IPS-NIHi11 (cell line): ENCODE data around the gene ZBTB7C.
A peak's percentile ranks its signal among the peaks of the same experiment; 100 is the strongest.

Experiments used
- DNase-seq: peaks from one replicate; pipeline ENCODE4 v3.0.0; 2012; ENCODE audit warnings: mixed read lengths, low spot score

ZBTB7C gene

DNA sequence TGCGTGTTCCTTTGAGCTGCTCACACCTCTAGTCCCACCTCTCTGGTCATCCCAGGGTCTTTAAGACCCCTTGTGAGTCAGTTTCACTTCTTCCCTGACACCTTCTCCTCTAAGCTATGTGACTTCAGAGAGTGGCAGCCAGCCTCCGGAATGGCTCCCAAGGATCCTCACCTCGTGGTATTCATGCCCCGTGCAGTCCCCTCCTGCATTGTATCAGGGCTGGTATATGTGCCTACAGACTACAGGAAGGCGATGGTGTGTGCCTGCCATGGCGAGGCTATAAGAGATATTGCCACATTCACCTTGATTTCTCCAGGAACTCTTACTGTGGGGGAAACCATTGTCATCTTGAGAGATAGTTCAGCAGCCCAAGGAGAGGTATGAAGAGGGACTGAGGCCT is 350.7 kb downstream of the ZBTB7C start:
- no peak for DNase-seq

DNA sequence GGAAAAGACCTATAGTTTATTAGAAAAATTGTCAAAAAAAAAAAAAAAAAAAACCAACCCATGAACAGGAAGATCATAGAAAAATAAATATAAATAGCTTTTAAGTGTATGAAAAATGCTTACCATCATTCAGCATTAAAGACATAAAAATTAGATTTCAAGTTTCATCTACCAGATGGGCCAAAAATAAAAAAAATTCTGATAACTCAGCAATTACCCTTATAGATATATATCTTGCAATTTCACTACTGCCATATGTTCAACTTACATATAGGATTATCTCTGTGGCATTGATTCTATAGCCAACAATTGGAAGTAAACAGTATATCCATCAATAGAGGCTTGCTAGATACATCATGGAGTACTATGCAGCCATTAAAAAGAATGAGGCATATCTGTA is 352.2 kb downstream of the ZBTB7C start:
- no peak for DNase-seq

DNA sequence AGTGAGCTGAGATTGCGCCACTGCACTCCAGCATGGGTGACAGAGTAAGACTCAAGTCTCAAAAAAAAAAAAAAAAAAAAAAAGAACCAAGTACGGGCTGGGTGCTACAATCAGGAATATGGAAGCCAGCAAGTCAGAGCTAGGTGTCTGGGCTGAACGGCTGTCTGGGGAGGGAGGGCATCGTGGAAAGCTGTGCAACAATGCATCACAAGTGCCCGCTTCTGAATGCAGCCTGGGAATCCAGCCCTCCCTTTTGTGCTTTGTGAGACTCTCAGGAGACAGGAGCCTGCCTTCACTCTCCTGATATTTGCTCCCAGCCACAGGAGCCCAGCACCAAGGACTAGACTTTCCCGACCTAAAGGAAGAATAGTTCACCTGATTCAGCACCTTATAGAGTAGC is 353.8 kb downstream of the ZBTB7C start:
- no peak for DNase-seq

DNA sequence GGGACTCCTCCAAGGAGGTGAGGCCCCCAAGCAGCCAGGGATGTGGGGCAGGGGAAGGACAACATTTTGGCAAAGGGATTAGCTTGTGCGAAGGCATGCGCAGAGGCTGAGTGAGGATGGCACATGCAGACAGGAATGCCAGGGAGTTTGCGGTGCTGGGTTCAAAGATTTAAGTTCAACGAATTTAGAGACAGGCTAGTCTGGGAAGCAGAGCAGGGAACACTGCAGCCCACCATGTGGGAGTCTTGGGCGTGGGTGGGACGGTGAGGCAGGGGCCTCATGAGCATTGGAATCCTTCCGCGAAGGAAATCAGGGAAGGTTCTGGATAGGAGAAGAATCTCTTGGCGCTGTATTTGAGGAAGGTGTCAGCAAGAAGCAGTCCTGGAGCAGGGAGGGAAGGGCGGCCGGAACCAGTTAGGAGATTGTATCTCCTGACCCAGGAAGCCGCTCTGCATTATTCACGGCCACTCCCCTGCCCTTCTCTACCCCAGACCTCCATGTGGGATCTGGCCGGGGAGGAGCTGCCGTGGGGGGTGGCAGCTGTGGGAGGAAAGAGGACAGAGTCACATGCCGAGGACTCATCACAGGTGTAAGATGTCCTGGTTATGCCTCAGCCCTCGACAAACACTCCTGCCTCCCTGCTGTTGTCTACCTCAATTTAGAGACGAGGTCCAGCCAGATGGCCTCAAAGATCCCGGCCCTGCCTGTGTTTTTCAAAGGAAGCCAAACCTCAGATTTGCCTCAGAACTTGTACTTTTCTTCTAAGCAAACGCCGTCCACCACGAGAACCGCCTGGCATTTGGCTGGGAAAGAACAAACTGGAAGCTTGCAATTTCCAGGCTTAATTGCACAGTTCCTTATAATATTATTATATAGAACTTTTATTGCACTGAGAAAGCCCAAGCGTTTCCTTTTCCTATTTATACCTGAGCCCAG is 355.0 kb downstream of the ZBTB7C start:
- DNase-seq, result no peak

GRCh38 chr18:48052842-48053241 is 356.3 kb downstream of the ZBTB7C start:
- DNase-seq, result no peak

- no peak for DNase-seq
Observed at GRCh38 chr18:48051945-48052840, 357.0 kb downstream of the ZBTB7C start.

- no peak for DNase-seq
Observed at GRCh38 chr18:48050176-48050575, 359.0 kb downstream of the ZBTB7C start.

DNA sequence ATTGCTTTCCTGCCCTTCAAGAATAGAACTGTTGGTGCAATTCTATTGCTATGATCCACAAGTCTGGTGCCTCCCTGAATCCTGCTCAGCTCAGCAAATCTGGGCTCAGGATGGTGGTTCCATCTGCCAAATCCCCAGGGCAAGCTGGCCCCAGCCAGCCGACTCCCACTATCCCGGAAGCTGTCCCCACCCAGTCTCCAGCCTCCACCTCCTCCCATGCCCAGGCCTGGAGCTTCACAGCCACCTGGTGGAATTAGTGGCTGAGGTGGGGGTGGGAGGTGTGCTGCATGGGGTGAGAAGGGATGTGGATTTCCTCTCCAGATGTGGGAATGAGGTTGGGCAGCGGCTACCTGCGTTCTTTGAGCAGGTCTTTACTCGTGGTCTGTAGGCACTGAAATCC is 359.4 kb downstream of the ZBTB7C start:
- DNase-seq, result no peak

DNA sequence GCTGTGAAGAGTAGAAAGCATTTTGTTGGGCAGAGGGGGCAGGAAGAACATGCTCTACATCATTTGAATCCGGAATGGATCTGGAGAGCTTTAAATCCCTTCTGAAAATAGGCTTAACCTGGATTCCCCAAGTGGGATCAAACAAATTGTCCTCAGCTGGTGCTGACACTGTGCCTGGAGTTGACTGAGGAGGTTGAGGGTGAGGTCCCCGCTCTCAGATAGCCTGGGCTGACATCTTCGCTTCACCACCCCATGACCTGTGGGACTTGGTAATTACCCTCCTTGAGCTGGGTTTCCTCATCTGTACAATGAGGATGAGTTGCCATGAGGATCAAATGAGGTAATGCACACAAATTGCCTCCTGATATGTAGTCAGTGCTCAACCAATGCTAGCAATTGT is 360.9 kb downstream of the ZBTB7C start:
- DNase-seq, result no peak

DNA sequence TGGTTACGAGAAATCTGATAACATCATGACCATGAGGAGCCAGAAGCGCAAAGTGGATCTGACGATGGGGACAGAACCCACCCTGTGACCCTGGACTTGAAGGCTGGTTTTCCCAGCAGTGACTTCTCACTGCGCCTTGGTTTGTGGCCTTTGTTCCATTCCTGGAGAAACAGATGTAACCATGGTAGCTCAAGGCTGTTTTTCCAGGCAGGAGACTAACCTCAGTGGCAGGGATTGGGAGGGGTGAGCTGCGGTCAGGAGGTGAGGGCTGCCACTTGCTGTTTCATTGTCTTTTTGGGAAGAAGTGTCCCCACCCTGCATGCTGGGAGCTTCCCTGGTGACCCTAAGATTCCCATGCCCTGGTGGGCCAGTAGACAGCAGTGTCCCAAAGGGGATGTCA is 362.3 kb downstream of the ZBTB7C start:
- DNase-seq, result no peak

- no peak for DNase-seq
Observed at GRCh38 chr18:48045744-48046143, 363.4 kb downstream of the ZBTB7C start.

- DNase-seq, result no peak
Observed at GRCh38 chr18:48044944-48045343, 364.2 kb downstream of the ZBTB7C start.

DNA sequence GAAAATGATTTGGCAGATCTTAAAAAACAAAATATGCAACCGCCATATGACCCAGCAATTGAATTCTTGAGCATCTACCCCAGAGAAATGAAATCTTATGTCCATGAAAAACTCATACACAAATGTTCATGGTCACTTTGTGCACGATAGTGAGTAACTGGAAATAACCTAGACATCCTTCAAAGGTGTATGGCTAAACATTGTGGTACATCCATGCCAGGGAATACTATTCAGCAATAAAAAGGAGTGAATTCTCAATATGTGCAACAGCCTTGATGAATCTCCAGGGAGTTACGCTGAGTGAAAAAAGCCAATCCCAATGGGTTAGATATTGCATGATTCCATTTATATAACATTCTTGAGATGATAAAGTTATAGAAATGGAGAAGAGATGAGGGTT is 366.0 kb downstream of the ZBTB7C start:
- DNase-seq, result no peak

DNA sequence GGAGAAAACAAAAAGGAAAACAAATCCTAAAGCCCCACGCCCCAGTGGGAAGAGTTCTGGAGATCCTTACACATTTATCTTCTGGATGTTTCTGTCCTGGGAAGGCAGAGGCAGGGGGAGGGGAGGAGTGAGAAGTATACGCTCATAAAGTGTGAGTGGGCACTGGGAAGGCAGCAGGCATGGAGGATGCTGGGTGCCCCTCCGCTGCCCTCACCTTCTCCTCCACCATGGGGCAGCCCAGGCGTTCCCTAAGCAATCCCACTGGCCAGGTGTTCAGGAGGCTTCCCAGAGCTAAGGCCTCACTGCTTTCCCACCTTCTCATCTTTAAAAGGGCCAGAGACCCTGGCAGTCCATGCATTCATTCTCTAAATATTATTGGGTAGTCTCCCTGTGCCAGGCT is 366.8 kb downstream of the ZBTB7C start:
- DNase-seq, result no peak

GRCh38 chr18:48040457-48041110 is 368.6 kb downstream of the ZBTB7C start:
- no peak for DNase-seq

- no peak for DNase-seq
Observed at GRCh38 chr18:48039769-48040215, 369.4 kb downstream of the ZBTB7C start.

DNA sequence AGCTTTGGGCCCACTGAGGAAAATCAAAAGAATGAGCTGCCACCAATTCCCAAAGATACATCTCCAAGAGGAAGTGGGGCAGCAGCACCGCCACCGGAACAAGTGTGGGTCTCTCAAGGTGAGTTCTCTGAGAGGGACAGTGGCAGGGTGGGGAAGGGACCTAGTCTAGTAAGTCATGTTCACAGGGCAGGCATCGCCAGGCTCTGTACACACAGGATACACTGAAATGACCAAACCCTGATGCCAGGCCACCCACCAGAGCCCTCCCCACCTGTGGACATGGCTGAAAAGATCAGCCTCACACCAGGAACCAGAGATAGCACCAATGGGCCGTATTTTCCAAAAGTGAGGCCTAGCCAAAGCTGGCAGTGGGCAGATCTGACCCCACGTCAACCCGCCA is 370.5 kb downstream of the ZBTB7C start:
- DNase-seq, result no peak

DNA sequence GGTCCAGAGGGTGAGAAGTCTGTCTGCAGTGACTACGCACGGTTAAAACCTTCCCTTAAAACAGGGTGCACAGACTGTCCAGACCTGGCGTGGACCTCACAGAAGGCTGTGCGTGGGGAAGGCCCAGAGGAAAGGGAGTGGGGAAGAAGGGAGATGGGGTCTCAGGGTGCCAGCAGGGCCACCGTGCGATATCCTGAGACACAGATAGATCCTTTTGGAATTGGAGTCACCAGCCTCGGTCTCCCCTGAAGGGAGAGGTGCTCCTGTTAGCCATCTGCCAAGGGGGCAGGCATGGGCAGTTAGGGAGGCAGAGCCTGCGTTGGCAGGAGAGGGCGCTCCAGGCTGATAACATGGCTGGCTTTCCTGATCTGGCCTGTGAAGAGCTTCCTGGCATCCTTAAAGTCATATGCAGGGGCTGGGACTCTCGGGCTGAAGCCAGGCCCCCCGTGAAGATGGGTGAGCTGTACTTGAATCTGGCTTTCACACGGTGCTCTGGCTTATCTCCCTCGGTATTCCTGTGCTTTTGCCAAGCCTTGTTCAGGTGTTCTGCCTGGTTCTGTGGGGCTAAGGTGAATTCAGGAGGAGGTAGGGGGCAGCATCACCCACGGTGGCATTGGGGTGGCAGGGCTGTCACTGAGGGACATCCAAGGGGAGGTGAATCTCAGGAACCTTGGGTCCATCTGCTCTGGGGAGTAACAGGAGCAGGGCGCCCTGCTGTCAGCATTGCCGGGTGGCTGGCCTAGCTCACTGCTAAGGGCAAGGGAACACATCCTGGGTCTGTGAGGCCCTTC is 371.5 kb downstream of the ZBTB7C start:
- DNase-seq, result peak; percentile 49

DNA sequence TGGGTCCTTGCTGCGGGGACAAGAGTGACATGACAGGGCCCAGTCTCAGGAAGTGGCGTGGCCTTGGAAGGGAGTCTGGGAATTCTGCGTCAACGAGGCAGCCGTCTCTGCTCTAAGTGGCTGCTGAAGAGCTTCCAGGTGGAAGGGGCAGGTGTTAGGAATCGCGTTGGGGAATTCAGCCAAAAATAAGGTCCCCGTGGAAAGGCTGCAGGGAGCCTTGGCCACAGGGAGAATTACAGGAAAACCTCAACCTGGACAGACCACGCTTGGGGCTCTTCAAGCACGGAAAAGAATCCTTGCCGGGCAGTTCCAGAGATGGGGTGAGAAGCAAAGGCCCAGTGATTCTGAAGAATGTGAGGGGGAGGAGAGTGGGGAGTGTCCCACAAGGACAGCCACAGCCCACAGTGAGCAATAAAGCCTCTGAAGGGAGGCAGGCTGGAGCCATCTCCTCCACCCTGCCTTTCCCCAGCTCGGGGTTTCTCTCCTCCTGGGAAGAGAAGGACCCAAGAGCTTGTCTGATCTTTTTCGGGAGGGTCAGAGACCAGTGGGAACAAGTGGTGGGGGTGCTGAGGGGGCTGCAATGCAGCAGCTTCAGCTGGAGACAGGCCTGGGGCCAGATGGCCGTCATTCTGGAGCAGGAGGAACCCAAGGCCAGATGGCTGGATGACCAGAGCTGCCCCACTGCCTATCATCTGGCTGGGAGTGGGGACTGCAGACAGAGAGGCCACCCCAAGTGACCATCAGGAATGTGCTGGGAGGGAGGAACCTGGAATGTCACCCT is 372.4 kb downstream of the ZBTB7C start:
- peak; percentile 36 for DNase-seq

DNA sequence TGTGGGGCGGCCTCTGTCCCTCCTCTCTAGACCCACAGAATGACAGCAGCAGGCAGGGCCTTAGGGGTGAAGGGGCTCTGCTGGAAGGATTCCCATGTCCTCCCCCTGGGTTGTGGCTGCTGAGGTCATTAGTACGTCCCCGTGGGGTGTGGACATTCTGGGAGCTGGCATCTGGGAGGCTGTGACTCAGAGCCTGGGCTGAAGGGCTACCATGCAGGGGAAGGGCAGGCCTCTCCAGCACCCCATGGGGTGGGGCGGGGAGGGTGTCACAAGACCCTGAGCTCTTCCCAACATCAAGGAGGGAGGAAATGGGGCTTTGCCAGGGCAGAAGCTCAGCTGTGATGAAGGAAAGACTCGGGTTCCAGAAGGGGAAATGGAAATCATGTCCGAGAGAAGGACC is 373.0 kb downstream of the ZBTB7C start:
- no peak for DNase-seq

GRCh38 chr18:48035556-48035860 is 373.7 kb downstream of the ZBTB7C start:
- no peak for DNase-seq
